Fibroblast of pulmonary artery (primary cell): Measurements from ENCODE around the gene ZNF81.
"Not testable (repeated sequence)": the region's sequence is repeated elsewhere in the genome, so short reads cannot be mapped to it uniquely, and the experiment has no call there.

Source experiments
- DNase-seq: peaks from one replicate; pipeline ENCODE4 v3.0.0-alpha.2; 2010; ENCODE audit warnings: low read depth
- H3K4me3 ChIP-seq: replicated peaks from 2 replicates; pipeline ENCODE4 v1.5.1; 2011; ENCODE audit warnings: low read depth, mild to moderate bottlenecking, control low read depth, low read length, moderate library complexity
- CTCF ChIP-seq: IDR thresholded peaks from 2 replicates; pipeline ENCODE4 v1.5.1; 2011; ENCODE audit warnings: mild to moderate bottlenecking, control low read depth, low read length, inconsistent platforms; ENCODE audit errors: missing control alignments

The ZNF81 gene

GRCh38 chrX:47849778-47850177, 13.1 kb downstream of the ZNF81 start:
- H3K4me3 ChIP-seq = no peak overlapping the region
- TF ChIP-seq CTCF = no peak
- no peak for DNase-seq

- not testable (repeated sequence) for DNase-seq, H3K4me3 ChIP-seq
These were observed 13.7 kb downstream of the ZNF81 start for GRCh38 chrX:47850389-47850788.

GRCh38 chrX:47850901-47851300, 14.2 kb downstream of the ZNF81 start:
- no peak for TF ChIP-seq CTCF
- no peak overlapping the region for H3K4me3 ChIP-seq
- DNase-seq = no peak

- H3K4me3 ChIP-seq = no peak overlapping the region
- DNase-seq = peak; percentile 49
- peak; percentile 50 for TF ChIP-seq CTCF
These were observed 17.8 kb downstream of the ZNF81 start for GRCh38 chrX:47854474-47854873.

- no peak for DNase-seq
- TF ChIP-seq CTCF = no peak
- H3K4me3 ChIP-seq = no peak overlapping the region
These were observed 23.0 kb downstream of the ZNF81 start for GRCh38 chrX:47859686-47860085.

- no peak for TF ChIP-seq CTCF
- no peak overlapping the region for H3K4me3 ChIP-seq
- DNase-seq = no peak
These were observed 26.0 kb downstream of the ZNF81 start for GRCh38 chrX:47862680-47863079.

GRCh38 chrX:47863187-47863586, 26.5 kb downstream of the ZNF81 start:
- no peak overlapping the region for H3K4me3 ChIP-seq
- DNase-seq = no peak
- no peak for TF ChIP-seq CTCF

GRCh38 chrX:47864300-47864699, 27.6 kb downstream of the ZNF81 start:
- no peak overlapping the region for H3K4me3 ChIP-seq
- no peak for TF ChIP-seq CTCF
- DNase-seq = no peak
